ENCODE data around the gene METRN. TPM values are rescaled to one million over a fixed set of nuclear protein-coding genes. Genes with fewer than 3 reads are reported as not detected.

Gene METRN
- polyA plus RNA-seq, 1 of the 3 experiments (the other 2 are of a cell fraction): 59.7 TPM

GRCh38 chr16:740764-741505 lies 26.0 kb downstream of the METRN start, which contains the start of gene CIAO3 (continued):
- TF ChIP-seq TEAD4 (IDR thresholded peaks at IDR 0.05; ENCODE audit: borderline replicate concordance, insufficient read depth) (no peak), NRF1 (IDR thresholded peaks at IDR 0.05; ENCODE audit: low read depth, low read length) (peak; percentile 91), SIN3A (IDR thresholded peaks at IDR 0.05; ENCODE audit: borderline replicate concordance, low read depth, low read length) (peak; percentile 65; the same call in 1 of the 2 replicates), ELF1 (IDR thresholded peaks at IDR 0.05) (peak; percentile 100), GABPA (IDR thresholded peaks at IDR 0.05; ENCODE audit: low read depth) (peak; percentile 60), EP300 (IDR thresholded peaks at IDR 0.05; ENCODE audit: borderline replicate concordance in 1 of 2, low read depth in 1 of 2, low read length in 1 of 2) (no peak), SMC3 (IDR thresholded peaks at IDR 0.05; ENCODE audit: low read depth, low read length) (peak; percentile 51; the same call in 1 of the 2 replicates), MEF2A (IDR thresholded peaks at IDR 0.05; ENCODE audit: borderline replicate concordance, low read depth) (no peak), POLR2AphosphoS5 (IDR thresholded peaks at IDR 0.05; ENCODE audit: low read depth, low read length) (peak; percentile 67; the same call in 1 of the 2 replicates), USF2 (IDR thresholded peaks at IDR 0.05; ENCODE audit: borderline replicate concordance, low read depth, low read length) (no peak), RAD21 (IDR thresholded peaks at IDR 0.05; ENCODE audit: low read length) (no peak; the same call in 1 of the 2 replicates), CHD2 (IDR thresholded peaks at IDR 0.05; ENCODE audit: low read length, partially characterized antibody) (peak; percentile 81), ZBTB33 (IDR thresholded peaks at IDR 0.05; ENCODE audit: borderline replicate concordance, low read depth) (peak; percentile 87), FOXM1 (IDR thresholded peaks at IDR 0.05; ENCODE audit: low read depth) (peak; percentile 13; the same call in 1 of the 2 replicates), TCF12 (IDR thresholded peaks at IDR 0.05) (no peak; the same call in 1 of the 2 replicates)
- TF ChIP-seq, protein P1, sequence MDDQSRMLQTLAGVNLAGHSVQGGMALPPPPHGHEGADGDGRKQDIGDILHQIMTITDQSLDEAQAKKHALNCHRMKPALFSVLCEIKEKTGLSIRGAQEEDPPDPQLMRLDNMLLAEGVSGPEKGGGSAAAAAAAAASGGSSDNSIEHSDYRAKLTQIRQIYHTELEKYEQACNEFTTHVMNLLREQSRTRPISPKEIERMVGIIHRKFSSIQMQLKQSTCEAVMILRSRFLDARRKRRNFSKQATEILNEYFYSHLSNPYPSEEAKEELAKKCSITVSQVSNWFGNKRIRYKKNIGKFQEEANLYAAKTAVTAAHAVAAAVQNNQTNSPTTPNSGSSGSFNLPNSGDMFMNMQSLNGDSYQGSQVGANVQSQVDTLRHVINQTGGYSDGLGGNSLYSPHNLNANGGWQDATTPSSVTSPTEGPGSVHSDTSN (IDR thresholded peaks at IDR 0.05): peak; percentile 44
